NCI-H1436 treated with DMSO at 0.1 percent for 48 hours (cell line): ENCODE data around the gene NTN1.

Experiments used
- DNase-seq: peaks from one replicate; lab custom pipeline; 2025; lab: John Stamatoyannopoulos, UW

Gene NTN1

DNA sequence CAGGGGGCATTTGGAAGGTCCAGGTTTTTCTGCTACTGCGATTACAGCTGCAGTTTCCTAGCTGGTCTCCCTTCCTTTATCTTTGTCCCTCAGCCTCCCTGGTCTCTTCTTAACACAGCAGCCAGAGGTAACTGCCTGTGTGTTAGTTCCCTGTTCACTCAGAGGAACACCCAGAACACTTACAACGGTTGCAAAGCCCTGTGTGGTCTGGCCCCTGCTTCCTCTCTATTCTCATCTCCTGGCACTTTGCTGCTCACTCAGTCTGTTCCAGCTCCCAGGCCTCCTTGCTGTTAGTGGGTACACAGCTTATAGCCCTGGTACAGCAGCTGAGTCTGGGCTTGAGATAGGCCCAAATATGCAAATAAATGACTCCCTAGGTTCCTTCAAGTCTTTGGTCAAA is 16.4 kb downstream of the NTN1 start:
- no peak for DNase-seq

GRCh38 chr17:9038380-9038779 is 17.1 kb downstream of the NTN1 start:
- DNase-seq, result no peak

- no peak for DNase-seq
Measured at GRCh38 chr17:9044772-9045463, 23.6 kb downstream of the NTN1 start.

DNA sequence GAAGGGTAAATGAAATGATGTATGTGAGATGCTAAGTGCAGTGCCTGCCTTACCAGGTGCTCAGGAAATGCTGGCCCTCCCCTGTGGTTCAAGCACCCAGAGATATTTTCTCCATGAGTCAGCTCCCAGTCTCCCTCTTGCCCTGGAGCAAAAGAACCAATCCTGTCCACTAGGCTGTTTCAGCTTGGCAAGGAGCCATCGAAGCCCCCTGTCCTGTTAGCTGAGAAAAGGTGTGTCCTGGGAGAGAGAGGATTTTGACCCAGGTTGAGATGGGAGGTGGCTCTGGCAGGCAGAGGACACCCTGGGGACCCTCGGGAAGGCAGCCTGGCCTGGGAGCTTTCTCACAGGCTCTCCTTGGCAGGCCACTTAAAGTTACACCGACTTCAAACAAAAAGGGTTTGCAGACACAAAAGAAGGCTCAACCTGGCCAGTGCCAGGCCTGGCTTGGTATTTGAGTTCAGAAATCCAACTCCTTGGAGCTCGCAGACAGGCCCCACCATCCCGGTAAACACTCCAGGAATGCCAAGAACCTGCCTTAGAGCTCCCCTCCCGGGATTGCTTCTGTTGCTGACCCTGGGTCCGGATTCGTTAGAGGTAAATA is 29.6 kb downstream of the NTN1 start:
- no peak for DNase-seq

GRCh38 chr17:9051561-9051960 is 30.3 kb downstream of the NTN1 start:
- no peak for DNase-seq

GRCh38 chr17:9052921-9053320 is 31.6 kb downstream of the NTN1 start:
- DNase-seq, result no peak

GRCh38 chr17:9053406-9053805 is 32.1 kb downstream of the NTN1 start:
- no peak for DNase-seq

GRCh38 chr17:9054126-9054975 is 33.0 kb downstream of the NTN1 start:
- DNase-seq, result no peak

DNA sequence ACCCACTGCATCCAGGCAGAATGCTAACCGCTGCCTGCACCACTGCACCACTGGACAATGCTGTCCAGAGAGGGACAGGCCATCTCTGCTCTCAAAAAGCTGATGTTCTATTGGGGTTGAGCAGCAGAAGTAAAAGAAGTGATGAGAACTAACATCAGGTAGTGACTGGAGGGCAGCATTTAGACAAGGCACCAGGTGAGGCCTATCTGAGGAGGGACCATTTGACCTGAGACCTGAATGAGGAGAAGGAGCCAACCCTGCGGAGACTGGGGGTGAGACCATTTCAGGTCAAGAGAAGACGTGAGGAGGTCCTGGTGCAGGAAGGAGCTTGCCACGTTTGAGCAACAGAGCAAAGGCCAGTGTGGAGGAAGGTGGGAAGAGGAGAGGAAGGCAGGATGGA is 34.0 kb downstream of the NTN1 start:
- no peak for DNase-seq

GRCh38 chr17:9056566-9056965 is 35.3 kb downstream of the NTN1 start:
- no peak for DNase-seq

- DNase-seq, result no peak
Measured at GRCh38 chr17:9057310-9057709, 36.0 kb downstream of the NTN1 start.

DNA sequence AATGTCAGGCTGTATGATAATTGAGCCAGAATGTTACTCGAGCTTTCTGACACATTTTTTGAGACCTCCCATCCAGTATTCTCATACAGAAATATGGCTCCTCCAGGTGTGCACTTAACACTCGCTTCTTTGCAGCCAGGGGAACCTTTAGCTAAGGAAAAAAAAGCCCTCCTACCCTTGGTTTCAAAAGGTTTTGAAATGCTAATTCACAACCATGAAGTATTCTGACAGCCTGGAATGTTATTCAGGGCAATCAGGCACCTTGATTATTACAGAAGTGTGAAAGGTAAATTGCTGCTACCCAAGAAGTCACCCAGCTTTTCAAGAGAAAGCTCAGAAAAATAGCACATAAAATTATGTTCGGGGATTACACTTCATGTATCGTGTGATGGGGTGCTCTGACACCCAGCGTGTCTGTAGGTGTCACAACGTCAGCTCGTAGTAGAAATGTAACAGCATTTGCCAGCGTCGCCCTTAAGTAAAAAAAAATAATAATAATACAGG is 41.1 kb downstream of the NTN1 start:
- no peak for DNase-seq

GRCh38 chr17:9064311-9064834 is 43.1 kb downstream of the NTN1 start:
- DNase-seq, result no peak

- DNase-seq, result no peak
Measured at GRCh38 chr17:9071016-9071415, 49.7 kb downstream of the NTN1 start.

GRCh38 chr17:9071811-9072498 is 50.6 kb downstream of the NTN1 start:
- no peak for DNase-seq

- no peak for DNase-seq
Measured at GRCh38 chr17:9072696-9073339, 51.5 kb downstream of the NTN1 start.

- no peak for DNase-seq
Measured at GRCh38 chr17:9074131-9074530, 52.8 kb downstream of the NTN1 start.

DNA sequence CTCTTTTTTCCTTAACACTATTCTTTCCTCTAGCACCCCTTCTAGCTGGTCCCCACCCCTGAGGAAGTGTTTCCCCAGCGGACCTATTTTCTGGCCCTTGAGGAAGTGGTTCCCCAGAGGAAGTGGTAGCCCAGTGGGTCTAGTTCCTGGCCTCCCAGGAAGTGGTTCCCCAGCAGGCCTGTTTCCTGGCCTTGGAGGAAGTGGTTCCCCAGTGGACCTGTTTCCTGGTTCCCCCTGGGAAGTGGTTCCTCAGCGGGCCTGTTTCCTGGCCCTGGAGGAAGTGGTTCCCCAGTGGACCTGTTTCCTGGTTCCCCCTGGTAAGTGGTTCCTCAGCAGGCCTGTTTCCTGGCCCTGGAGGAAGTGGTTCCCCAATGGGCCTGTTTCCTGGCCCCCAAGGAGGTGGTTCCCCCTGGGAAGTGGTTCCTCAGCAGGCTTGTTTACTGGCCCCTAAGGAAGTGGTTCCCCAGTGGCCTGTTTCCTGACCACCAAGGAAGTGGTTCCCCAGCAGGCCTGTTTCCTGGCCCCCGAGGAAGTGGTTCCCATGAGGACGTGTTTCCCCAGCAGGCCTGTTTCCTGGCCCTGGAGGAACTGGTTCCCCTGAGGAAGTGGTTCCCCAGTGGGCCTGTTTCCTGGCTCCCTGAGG is 58.3 kb downstream of the NTN1 start:
- no peak for DNase-seq

DNA sequence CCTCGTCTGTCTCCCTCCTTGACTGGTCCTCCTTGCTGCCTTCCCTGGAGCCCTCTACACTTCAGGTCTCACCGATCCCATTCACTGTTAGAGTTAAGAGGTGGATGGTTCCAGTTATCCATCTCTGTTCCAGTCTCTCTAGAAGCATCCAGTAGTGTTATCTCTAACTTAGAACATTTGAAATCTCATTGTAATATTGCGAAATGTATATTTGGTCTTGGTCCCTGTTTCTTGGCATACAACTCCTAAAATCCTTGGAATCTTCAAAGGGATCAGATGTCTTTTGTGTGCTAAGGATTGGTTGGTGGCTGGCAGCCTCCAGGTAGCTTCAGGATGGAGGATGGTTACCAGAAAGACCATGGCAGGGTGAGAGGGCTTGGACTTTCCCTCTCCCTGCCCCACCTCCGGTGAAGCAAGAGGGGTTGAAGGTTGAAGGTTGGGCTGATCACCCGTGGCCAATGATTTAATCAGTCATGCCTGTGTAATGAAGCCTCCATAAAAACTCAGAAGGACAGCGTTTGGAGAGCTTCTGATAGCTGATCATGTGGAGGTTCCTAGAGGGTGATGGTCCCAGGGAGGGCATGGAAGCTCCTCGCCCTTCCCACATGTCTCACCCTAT is 59.1 kb downstream of the NTN1 start:
- DNase-seq, result no peak

DNA sequence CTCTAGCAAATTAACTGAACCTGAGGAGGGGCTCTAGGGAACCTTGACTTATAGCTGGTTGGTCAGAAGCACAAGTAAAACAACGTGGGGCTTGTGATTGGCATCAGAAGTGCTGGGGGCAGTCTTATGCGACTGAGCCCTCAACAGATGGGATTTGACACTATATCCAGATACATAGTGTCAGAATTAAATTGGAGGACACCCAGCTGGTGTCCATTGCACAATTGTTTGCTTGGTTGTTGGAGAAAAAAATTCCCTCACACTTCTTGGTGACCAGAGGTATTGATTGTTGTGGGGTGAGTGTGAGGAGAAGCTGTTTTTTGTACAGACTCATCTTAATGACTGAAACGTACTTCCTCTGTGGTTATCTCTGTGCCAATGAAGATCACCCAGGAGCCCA is 59.7 kb downstream of the NTN1 start:
- DNase-seq, result no peak

GRCh38 chr17:9086577-9086976 is 65.3 kb downstream of the NTN1 start:
- no peak for DNase-seq
